AG04450 (cell line): ENCODE measurements around the gene GRB7. TPM values are rescaled to one million over a fixed set of nuclear protein-coding genes. Genes with fewer than 3 reads are reported as not detected.
"Not testable (repeated sequence)": the region's sequence is repeated elsewhere in the genome, so short reads cannot be mapped to it uniquely, and the experiment has no call there.

Experiments used
- CTCF ChIA-PET: fragments of 300-600, 350-600 bp; formaldehyde crosslinking; extraction: SDS; loops from one replicate; lab custom pipeline; 2022; ENCODE audit warnings: antibody characterized with exemption, inconsistent platforms; lab: Charles Lee
- POLR2A ChIA-PET: fragments of 350-600 bp; formaldehyde crosslinking; extraction: SDS; loops from one replicate; lab custom pipeline; 2021; ENCODE audit warnings: antibody characterized with exemption, inconsistent platforms; lab: Yijun Ruan, JAX
- DNase-seq: peaks from one replicate; pipeline ENCODE4 v3.0.0-alpha.2; 2011; ENCODE audit warnings: low read depth, low spot score
- H3K27ac ChIP-seq: one replicate; pipeline ENCODE4 v1.5.1; 2012; ENCODE audit warnings: low read depth, low read length, control low read depth
- H3K27me3 ChIP-seq: one replicate; pipeline ENCODE4 v1.6.0; 2012; ENCODE audit warnings: low read length; ENCODE audit not compliant: control insufficient read depth, insufficient read depth
- H3K4me3 ChIP-seq: 2 replicates; pipeline ENCODE4 v1.5.1; 2011; ENCODE audit warnings: mild to moderate bottlenecking, low read depth, low read length, control low read depth
- H3K9me3 ChIP-seq: 2 replicates; pipeline ENCODE4 v1.5.1; 2012; ENCODE audit warnings: low read length; ENCODE audit not compliant: control insufficient read depth, insufficient read depth
- CTCF ChIP-seq: IDR thresholded peaks from 2 replicates; pipeline ENCODE4 v1.5.1; 2011; ENCODE audit warnings: low read depth, low read length, control low read depth, inconsistent platforms
- polyA plus RNA-seq: library from polyadenylated mRNA; depleted of rRNA; stranded (reverse); fragments of >200 nt; gene quantifications from 2 replicates; pipeline ENCODE4 v1.2.3, GENCODE V29; 2011

The GRB7 gene
- polyA plus RNA-seq, 1 experiment = 0.05 TPM

- Histone ChIP-seq H3K9me3 (no peaks in the 10 kb centered on the region), H3K27me3 (no peaks in the 10 kb centered on the region), H3K27ac (no peak overlapping the region), H3K4me3 (no peak overlapping the region)
- no peak for TF ChIP-seq CTCF
- CTCF ChIA-PET = interaction anchor here (1.4 kb wide), 1 partner anchor 88 kb away, joined by 3 read pairs; no protein-coding TSS in a partner anchor
- no peak for DNase-seq
- POLR2A ChIA-PET = no interaction called here
These were observed 28.3 kb upstream of the GRB7 start for GRCh38 chr17:39709319-39709997.

- no peak overlapping the region for H3K27ac ChIP-seq
- H3K9me3 ChIP-seq = no peaks in the 10 kb centered on the region
- no peak overlapping the region for H3K4me3 ChIP-seq
- ChIA-PET CTCF (interaction anchor here (1.1 kb wide), 1 partner anchor 20 kb away, joined by 8 read pairs; the partner anchor contains the start of gene MIEN1), POLR2A (interaction anchor here (1.2 kb wide), 1 partner anchor 10 kb away, joined by 5 read pairs; the partner anchor contains the start of gene ERBB2)
- no peaks in the 10 kb centered on the region for H3K27me3 ChIP-seq
- DNase-seq = no peak
- TF ChIP-seq CTCF = no peak
These were observed 27.5 kb upstream of the GRB7 start for GRCh38 chr17:39709998-39710964.

GRCh38 chr17:39711071-39711470, 26.7 kb upstream of the GRB7 start:
- H3K4me3 ChIP-seq, H3K27ac ChIP-seq, H3K9me3 ChIP-seq, H3K27me3 ChIP-seq, DNase-seq: not testable (repeated sequence)
- ChIA-PET CTCF (interaction anchor here (1.1 kb wide), 1 partner anchor 19 kb away, joined by 8 read pairs; the partner anchor contains the start of gene MIEN1), POLR2A (interaction anchor here (1.2 kb wide), 1 partner anchor 11 kb away, joined by 5 read pairs; the partner anchor contains the start of gene ERBB2)

- no peak overlapping the region for H3K27ac ChIP-seq
- no peaks in the 10 kb centered on the region; the same call in 1 of the 2 replicates for H3K9me3 ChIP-seq
- ChIA-PET CTCF (no interaction called here), POLR2A (no interaction called here)
- TF ChIP-seq CTCF = no peak
- no peak for DNase-seq
- H3K27me3 ChIP-seq = no peaks in the 10 kb centered on the region
- no peak overlapping the region for H3K4me3 ChIP-seq
These were observed 25.9 kb upstream of the GRB7 start for GRCh38 chr17:39711851-39712250.

GRCh38 chr17:39714234-39714633, 23.5 kb upstream of the GRB7 start:
- no peak for TF ChIP-seq CTCF
- no peak for DNase-seq
- H3K9me3 ChIP-seq = no peaks in the 10 kb centered on the region; the same call in 1 of the 2 replicates
- CTCF ChIA-PET = interaction anchor here (0.7 to 1.2 kb wide), 3 partner anchors 17 to 94 kb away, joined by 3 to 5 read pairs (median 3); no protein-coding TSS in a partner anchor
- POLR2A ChIA-PET = no interaction called here
- no peaks in the 10 kb centered on the region for H3K27me3 ChIP-seq
- no peak overlapping the region for H3K27ac ChIP-seq
- no peak overlapping the region for H3K4me3 ChIP-seq
